Neutrophil (primary cell): ENCODE data around the gene CYTH3.
"Not testable (repeated sequence)": the region's sequence is repeated elsewhere in the genome, so short reads cannot be mapped to it uniquely, and the experiment has no call there.

ENCODE experiments used
- H3K27ac ChIP-seq: fragments of 200-600 bp; sonication (generic); 2 replicates; pipeline ENCODE4 v1.5.1; 2016; ENCODE audit warnings: mild to moderate bottlenecking, moderate library complexity
- H3K27me3 ChIP-seq: fragments of 200-600 bp; sonication (generic); 2 replicates; pipeline ENCODE4 v1.6.0; 2016; ENCODE audit warnings: mild to moderate bottlenecking
- H3K36me3 ChIP-seq: fragments of 200-600 bp; sonication (generic); 2 replicates; pipeline ENCODE4 v1.5.1; 2017
- H3K4me1 ChIP-seq, 2 experiments: fragments of 200-600 bp in 1 of 2; sonication (generic) in 1 of 2; 1 replicate in 1 of 2; 2 replicates in 1 of 2; pipeline versions ENCODE4 v1.5.1 to v1.6.1; 2013 to 2016; ENCODE audit warnings: low read depth in 1 of 2, low read length in 1 of 2, mild to moderate bottlenecking in 1 of 2, moderate library complexity in 1 of 2; ENCODE audit not compliant: control insufficient read depth in 1 of 2, insufficient read depth in 1 of 2
- H3K4me3 ChIP-seq, 2 experiments: fragments of 200-600 bp in 1 of 2; sonication (generic) in 1 of 2; 1 replicate in 1 of 2; 2 replicates in 1 of 2; pipeline ENCODE4 v1.5.1; 2013 to 2016; ENCODE audit warnings: low read depth in 1 of 2, low read length in 1 of 2, mild to moderate bottlenecking in 1 of 2, moderate library complexity in 1 of 2
- H3K9me3 ChIP-seq: fragments of 200-600 bp; sonication (generic); 2 replicates; pipeline ENCODE4 v1.5.1; 2016
- TF ChIP-seq, protein P1 (sequence below): fragments of 200-600 bp; sonication (generic); IDR thresholded peaks from 2 replicates; pipeline ENCODE4 v1.5.1; 2016; ENCODE audit warnings: antibody characterized with exemption

Gene CYTH3

DNA sequence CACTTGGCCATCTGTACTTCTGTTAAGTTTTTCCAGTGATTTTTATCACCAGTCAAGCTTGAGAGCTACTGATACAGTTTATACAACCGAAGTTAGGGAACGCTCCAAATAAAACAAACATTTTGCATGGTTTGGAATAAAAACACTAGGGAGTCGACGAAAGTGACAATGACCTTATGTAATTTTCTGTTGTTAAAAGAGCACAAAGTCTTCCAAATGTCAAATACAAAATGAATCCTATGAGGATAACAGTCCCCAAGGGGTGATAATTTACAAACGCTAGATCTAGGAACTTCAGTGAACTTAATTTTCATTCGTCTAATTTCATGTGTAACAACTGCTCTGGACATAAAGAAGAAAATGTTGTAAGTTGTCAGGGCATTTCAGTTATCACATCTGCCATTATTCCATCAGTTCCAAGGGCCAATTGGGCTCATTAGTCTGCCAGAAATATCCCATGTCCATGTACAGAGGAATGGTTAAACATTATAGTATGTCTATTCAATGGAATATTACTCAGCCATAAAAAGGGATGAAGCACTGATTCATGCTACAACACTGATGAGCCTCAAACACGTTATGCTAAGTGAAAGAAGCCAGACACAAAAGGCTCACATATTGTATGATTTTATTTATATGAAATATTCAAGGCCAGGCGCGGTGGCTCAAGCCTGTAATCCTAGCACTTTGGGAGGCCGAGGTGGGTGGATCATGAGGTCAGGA, 38.0 kb upstream of the CYTH3 start:
- Histone ChIP-seq H3K36me3 (no peaks in the 10 kb centered on the region), H3K4me1 (no peaks in the 10 kb centered on the region), H3K9me3 (no peaks in the 10 kb centered on the region), H3K27me3 (no peaks in the 10 kb centered on the region), H3K27ac (no peak overlapping the region), H3K4me3 (no peak overlapping the region)
- TF ChIP-seq, protein P1, sequence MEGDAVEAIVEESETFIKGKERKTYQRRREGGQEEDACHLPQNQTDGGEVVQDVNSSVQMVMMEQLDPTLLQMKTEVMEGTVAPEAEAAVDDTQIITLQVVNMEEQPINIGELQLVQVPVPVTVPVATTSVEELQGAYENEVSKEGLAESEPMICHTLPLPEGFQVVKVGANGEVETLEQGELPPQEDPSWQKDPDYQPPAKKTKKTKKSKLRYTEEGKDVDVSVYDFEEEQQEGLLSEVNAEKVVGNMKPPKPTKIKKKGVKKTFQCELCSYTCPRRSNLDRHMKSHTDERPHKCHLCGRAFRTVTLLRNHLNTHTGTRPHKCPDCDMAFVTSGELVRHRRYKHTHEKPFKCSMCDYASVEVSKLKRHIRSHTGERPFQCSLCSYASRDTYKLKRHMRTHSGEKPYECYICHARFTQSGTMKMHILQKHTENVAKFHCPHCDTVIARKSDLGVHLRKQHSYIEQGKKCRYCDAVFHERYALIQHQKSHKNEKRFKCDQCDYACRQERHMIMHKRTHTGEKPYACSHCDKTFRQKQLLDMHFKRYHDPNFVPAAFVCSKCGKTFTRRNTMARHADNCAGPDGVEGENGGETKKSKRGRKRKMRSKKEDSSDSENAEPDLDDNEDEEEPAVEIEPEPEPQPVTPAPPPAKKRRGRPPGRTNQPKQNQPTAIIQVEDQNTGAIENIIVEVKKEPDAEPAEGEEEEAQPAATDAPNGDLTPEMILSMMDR, result no peak

DNA sequence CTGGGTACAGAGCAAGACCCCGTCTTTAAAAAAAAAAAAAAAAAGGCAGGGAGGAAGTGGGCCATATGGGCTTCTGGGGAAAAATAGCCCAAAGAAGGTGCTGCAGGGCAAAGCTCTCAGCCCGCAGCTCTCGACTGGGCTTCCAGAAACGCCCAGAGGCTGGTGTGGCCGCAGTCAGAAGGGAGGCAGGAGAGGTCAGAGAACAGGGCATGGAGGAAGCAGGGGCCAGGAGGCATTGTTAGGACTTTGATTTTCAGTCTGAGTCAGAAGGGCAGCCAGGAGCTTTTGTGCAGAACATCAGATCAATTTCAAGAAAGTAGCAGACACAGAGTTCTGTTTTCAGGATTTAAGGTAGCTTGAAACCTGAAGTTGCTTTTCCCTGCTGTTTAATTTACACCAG, 35.3 kb upstream of the CYTH3 start:
- H3K9me3 ChIP-seq, result no peaks in the 10 kb centered on the region
- H3K4me1 ChIP-seq, result no peaks in the 10 kb centered on the region
- H3K4me3 ChIP-seq, result no peak overlapping the region
- no peaks in the 10 kb centered on the region for H3K27me3 ChIP-seq
- TF ChIP-seq, protein P1, result no peak
- H3K27ac ChIP-seq, result no peak overlapping the region
- no peaks in the 10 kb centered on the region for H3K36me3 ChIP-seq

DNA sequence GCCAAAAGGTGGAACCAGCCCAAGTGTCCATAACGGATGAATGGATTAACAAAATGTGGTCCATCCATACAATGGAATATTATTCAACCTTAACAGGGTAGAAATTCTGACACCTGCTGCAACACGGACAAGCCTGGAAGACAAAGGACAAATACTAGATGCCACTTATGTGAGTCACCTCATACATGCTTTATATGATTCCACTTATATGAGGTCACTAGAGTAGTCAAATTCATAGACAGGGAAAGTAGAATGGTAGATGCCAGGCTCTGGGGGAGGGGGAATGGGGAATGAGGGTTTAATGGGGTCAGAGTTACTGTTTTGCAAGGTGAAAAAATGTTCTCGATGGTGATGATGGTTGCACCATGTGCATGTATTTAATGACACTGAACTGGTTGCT, 34.0 kb upstream of the CYTH3 start:
- Histone ChIP-seq H3K27ac (no peak overlapping the region), H3K27me3 (no peaks in the 10 kb centered on the region), H3K36me3 (no peaks in the 10 kb centered on the region), H3K9me3 (no peaks in the 10 kb centered on the region), H3K4me1 (no peaks in the 10 kb centered on the region), H3K4me3 (no peak overlapping the region)
- TF ChIP-seq, protein P1, result no peak

DNA sequence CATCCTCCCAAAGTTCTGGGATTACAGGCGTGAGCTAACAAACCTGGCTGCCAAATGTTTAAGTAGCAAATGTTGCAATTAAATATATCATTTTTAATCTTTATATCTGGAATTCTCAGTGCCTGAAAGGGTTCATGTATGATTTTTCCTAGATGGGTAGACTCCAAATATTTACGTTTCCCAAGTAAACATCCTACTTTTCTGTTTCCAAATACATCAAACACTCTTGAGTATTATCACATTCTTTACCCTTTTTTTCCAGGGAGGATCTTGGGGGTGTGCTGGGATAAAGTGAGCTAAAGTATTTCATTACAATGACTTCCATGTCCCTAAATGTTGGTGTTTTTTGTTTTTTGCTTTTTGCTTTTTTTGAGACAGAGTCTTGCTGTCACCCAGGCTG, 32.9 kb upstream of the CYTH3 start:
- Histone ChIP-seq H3K4me1 (no peaks in the 10 kb centered on the region), H3K27me3 (no peaks in the 10 kb centered on the region), H3K4me3 (no peak overlapping the region), H3K9me3 (no peaks in the 10 kb centered on the region), H3K36me3 (no peaks in the 10 kb centered on the region), H3K27ac (no peak overlapping the region)
- TF ChIP-seq, protein P1, result no peak

DNA sequence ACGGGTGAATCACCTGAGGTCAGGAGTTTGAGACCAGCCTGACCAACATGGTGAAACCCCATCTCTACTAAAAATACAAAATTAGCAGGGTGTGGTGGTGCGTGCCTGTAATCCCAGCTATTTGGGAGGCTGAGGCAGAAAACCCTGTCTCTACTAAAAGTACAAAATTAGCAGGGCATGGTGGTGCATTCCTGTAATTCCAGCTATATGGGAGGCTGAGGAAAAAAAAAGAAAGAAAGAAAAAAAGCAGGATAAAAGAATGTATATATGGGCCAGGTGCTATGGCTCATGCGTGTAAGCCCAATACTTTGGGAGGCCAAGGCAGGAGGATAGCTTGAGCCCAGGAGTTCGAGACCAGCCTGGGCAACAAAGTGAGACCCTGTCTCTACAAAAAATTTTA, 29.0 kb upstream of the CYTH3 start:
- not testable (repeated sequence) for H3K36me3 ChIP-seq, H3K27ac ChIP-seq, H3K9me3 ChIP-seq, H3K27me3 ChIP-seq, H3K4me1 ChIP-seq, H3K4me3 ChIP-seq

DNA sequence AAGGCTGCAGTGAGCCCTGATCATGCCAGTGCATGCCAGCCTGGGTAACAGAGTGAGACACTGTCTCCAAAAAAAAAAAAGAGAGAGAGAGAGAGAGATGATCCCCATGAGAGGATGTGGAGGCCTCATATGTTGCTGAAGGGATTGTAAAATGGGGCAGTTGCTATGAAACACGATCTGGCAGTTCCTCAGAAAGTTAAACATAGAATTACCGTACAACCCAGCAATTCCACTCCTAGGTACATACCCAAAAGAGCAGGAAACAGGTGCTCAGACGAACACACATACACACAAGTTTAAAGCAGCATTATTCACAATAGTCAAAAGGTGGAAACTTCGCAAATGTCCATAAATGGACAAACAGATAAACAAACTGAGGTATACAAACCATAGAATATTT, 27.4 kb upstream of the CYTH3 start:
- H3K9me3 ChIP-seq, result no peaks in the 10 kb centered on the region
- no peaks in the 10 kb centered on the region for H3K4me1 ChIP-seq
- no peak overlapping the region for H3K4me3 ChIP-seq
- no peaks in the 10 kb centered on the region for H3K27me3 ChIP-seq
- no peak overlapping the region for H3K27ac ChIP-seq
- TF ChIP-seq, protein P1, result no peak
- H3K36me3 ChIP-seq, result no peaks in the 10 kb centered on the region
